GM21390 (cell line): ENCODE results near the gene RASA1.
"Not testable (repeated sequence)": the region's sequence is repeated elsewhere in the genome, so short reads cannot be mapped to it uniquely, and the experiment has no call there.

Source experiments
- ATAC-seq: cut with Tn5 transposase; IDR thresholded peaks from one replicate; pipeline ENCODE4 v1.9.1; 2021; ENCODE audit not compliant: unreplicated experiment

RASA1 gene

DNA sequence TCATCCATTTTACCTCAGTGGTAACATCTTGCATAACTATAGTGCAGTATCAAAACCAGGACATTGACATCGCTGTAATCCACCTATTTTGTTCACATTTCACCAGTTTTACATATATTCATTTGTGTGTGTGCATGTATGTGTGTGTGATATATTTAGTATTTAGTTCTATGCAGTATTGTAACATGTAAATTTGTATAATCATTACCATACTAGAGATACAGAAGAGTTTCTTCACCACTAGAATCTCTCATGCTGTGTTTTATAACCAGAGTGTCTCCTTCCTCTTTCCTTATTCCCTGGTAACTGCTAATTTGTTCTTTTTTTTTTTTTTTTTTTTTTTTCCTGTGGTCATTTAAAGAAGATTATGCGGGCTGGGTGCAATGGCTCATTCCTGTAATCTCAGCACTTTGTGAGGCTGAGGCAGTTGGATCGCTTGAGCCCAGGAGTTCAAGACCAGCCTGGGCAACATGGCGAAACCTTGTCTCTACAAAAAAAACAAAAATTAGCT, 11.0 kb downstream of the RASA1 start:
- no peak for ATAC-seq

DNA sequence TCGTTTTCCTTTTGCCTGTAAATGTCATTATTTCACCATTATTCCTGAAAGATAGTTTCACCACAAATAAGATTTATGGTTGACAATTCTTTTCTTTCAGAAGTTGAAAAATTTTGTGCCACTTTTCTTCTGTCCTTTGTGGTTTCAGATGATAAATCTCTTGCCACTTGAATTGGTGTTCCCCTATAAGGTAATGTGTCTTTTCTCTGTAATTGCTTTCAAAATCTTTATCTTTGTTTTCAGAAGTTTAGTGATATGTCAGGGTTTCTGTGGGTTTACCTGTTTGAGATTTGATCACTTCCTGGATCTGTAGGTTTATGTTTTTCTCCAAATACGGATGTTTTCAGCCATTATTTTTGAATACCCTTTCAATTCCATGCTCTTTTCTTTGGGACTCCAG, 14.6 kb downstream of the RASA1 start:
- ATAC-seq: no peak

DNA sequence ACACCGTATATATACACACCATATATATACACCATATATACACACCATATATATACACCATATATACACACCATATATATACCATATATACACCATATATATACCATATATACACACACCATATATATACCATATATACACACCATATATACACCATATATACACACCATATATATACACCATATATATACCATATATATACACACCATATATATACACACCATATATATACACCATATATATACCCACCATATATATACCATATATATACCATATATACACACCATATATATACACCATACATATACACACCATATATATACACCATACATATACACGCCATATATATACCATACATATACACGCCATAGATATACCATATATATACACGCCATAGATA, 19.6 kb downstream of the RASA1 start:
- not testable (repeated sequence) for ATAC-seq

DNA sequence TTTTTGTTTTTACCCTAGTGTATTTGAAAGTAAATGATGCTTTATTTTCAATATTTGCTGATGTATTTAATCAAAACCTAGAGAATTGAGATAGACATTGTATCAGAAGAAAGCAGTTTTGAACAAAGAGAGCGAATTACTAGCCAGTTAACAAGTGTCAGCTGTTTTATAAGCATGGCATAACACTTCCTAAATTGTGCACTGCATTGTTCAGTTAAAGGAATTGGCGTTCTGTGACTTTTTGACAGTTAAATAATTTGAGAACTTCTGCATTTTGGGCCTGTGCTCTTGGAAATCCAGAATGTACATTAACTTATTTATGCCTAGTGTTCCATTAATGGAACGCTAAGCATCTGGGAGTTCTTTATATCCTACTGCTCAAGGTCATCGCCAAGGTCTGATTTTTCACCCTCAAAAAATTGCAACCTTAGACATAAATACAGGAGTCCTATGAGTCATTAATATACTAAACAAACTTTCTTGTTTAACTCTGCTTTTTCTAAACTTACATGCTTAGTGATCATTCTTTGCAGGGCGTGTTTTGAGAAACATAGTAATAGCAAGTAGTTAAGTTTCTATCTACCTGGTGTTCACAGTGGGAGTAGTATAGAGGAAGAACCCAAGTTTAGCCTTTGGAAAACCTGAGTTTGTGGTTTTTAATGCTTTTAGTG, 31.1 kb downstream of the RASA1 start:
- no peak for ATAC-seq

DNA sequence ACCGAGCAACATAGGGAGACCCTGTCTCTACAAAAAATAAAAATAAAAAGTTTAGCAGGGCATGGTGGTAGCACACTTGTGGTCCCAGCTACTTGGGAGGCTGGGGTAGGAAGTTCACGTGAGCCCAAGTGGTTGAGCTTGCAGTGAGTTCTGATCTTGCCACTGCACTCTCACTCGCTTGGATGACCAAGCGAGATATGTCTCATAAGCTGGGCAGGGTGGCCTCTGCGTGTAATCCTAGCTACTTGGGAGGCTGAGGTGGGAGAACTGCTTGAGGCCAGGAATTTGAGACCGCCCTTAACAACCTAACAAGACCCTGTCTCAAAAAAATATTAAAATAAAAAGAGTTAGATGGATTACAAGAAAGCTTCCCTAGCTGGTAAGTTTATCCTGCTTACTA, 32.5 kb downstream of the RASA1 start:
- ATAC-seq: no peak

DNA sequence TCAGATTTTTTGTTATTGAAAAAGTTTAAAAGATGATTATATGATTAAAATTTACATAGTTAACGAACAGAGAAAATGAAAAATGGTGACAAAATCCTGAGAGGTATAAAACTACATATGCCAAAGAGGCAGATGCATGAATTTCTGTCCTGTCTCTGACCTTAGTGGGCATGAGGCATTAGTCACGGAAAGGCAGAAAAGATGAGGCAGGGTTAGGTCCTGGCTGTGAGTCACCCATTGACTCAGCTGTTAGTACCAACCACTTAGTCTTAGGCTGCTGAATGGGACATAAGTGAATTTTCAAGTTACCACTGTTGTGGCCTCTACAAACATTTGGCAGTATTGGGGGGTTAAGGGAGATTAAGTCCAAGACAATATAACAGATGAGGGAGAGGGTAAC, 33.1 kb downstream of the RASA1 start:
- ATAC-seq: no peak

DNA sequence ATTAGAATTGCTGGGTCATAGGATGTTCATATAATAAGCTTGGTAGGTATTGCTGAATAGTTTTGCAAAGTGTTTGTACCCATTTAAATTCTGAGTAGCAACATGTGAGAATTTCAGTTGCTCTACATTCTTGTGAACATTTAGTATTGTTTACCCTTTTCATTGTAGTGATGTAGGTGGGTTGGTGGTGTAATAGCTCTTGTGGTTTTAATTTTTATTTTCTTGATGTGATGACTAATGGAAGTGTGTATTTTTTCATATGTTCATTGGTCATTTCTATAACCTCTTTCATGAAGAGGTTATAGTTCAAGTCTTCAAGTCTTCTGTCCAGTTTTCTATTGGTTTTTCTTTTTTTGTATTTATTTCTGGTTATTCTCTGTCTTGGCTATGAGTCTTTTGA, 34.4 kb downstream of the RASA1 start:
- ATAC-seq: no peak

DNA sequence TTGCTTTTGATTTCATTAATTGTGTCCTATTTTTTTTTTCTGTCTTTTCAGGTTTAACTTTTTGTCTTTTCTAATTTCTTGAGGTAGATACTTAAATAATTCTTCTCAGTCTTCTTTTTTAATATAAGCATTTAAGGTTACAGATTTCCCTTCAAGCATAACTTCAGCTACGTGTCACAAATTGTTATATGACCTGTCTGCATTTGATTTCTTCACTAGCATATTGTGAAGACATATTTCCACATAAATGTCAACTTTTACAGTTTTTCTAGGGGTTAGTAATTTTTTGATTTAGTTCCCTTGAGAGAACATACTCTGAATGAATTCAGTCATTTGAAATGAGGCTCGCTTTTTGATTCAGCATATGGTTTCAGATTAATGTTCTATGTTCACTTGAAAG, 35.6 kb downstream of the RASA1 start:
- ATAC-seq: no peak

DNA sequence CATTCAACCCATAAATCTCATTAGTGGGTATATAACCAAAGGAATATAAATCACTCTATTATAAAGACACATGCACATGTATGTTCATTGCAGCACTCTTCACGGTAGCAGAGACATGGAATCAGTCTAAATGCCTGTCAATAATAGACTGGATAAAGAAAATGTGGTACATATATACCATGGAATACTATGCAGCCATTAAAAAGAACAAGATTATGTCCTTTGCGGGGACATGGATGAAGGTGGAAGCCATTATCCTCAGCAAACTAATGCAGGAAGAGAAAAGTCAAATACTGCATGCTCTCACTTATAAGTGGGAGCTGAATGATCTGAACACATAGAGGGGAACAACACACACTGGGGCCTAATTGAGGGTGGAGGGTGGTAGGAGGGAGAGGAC, 38.4 kb downstream of the RASA1 start:
- not testable (repeated sequence) for ATAC-seq

DNA sequence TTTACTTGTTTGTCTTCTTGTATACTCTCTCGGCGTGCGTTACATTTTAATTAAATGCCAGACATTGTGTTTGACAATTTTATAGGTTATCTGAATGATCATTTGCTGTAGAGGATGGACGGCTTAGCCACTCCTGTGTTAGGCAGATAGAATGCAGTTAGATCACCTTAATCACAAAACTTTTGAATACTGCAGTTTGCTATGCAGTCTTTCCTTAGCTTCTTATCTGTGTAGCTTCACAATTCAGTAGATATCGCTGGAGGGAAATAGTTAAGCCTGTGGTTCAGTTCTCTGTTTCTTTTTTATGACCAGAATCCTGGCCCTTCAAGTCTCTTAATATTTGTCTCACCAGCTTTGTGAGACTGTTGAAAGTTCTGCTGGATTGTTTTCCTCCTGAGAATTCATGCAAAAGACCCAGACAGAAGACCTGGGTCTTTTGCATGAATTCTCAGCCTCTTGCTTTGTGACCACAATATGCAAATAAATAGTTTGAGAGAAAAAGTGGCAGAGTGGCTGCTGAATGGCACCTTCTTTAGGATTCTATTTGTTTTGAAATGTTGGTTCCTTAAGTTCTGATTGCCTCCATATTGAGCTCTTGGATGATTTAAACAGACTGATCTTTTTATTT, 40.2 kb downstream of the RASA1 start:
- ATAC-seq: peak; percentile 93

DNA sequence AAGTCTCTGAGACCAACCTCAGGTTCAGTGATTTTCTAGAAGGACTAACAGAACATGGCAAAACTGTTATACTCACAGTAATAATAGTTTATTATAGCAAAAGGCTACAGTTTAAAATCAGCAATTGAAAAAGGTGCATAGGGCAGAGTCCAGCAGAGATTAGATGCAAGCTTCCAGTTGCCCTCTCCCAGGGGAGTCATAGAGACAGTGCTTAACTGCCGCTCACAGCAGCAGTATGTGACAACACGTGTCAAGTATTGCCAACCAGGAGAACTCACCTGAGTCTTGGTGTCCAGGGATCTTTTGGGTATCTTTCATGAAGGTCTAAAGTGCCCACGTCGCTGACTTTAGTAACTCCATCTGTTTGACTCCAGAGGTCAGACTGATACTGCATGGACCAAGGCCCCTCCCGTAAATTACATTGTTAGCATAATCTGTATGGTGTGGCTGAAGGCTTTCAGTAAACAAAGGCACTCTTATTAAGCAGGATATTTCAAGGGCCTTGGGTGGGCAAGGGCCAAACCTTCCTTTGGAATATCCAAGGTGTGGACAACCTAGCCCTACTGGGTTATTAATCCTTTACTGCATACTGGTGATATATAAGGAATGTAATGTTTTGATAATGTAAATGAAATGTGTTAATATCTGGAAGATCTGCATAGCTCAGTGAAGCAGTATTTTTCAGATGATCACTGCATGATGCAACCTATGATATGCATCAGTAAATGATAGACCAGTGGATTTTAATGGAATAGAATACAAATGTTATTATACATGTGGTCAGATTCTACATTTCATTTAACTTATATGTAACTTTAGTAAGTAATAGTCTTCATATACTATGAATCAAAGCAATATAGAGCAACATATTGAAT, 44.0 kb downstream of the RASA1 start:
- ATAC-seq: no peak

DNA sequence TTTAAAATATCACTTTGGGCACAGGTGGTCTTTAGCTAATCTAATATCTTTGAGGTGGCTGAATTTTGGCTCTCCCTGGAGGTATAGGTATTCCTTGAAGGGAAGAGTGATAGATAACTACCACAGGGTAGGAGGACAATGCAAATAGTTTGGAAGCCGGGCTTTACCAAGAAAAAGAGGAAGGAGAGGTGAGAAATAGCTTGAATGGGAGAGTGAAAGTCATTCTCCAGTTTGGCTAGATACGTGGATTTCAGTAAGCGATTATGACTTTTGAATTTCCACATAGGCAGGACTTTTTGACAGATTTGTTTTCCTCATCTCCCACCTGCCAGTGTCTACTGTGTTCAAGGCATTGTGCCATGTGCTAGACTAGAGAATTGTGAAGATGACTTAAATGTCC, 45.5 kb downstream of the RASA1 start:
- no peak for ATAC-seq

DNA sequence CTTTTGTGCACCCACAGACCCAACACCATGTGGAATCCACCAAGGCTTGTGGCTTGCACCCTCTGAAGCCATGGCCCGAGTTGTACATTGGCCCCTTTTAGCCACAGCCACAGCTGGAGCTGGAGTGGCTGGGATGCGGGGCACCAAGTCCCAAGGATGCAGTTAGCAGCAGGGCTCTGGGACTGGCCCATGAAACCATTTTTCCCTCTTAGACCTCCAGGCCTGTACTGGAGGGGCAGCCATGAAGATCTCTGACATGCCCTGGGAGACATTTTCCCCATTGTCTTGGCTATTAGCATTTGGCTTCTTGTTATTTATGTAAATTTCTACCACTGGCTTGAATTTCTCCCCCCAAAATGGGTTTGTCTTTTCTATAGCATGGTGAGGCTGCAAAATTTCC, 51.8 kb downstream of the RASA1 start:
- ATAC-seq: no peak

DNA sequence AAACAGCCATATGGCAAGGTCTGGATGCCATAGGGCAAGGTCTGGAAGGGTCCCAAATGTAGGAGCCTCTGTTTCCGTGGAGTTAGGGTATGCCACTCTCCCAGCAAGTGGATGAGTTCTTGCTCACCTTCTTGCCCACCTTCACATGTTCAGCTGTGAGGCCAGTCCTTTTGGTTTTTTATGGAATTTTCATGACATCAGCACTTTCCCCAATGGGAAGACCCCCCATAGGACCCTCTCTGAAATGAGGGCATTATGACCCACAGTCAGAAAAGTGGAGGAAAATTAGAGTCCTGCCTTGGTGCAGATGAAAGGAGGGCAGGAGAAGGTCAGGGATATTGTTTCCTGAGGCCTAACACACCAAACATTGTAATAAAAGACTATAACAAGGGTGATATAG, 53.9 kb downstream of the RASA1 start:
- ATAC-seq: no peak

DNA sequence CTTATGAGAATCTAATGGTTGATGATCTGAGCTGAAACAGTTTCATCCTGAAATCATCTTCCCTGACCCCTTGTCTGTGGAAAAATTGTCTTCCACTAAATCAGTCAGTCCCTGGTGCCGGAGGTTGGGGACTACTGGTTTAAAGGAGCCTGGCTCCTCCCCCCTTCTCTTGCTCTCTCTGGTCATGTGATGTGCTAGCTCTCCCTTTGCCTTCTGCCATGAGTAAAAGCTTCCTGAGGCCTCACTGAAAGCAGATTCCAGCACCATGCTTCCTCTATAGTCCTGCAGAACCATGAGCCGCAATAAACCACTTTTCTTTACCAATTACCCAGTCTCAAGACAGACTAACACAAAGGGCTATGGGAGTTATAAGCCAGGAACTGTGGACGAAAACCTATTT, 54.7 kb downstream of the RASA1 start:
- ATAC-seq: no peak

DNA sequence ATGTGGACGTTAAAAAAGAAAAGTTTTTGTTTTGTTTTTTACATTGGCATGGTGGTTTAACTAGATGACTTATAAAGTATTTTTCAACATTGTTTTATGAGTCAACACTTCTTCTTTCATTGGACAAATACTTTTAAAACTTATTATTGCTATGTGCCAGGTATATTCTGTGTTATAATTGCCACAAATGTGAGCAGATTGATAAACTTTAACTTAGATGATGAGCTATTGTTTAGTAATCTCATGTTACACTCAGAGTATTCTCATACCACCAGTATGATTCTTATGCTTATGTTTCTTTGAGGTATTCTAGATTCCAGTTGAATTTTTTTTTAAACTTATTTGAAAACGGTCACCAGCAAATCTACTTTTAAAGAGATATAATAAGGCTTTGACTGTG, 60.3 kb downstream of the RASA1 start:
- no peak for ATAC-seq

DNA sequence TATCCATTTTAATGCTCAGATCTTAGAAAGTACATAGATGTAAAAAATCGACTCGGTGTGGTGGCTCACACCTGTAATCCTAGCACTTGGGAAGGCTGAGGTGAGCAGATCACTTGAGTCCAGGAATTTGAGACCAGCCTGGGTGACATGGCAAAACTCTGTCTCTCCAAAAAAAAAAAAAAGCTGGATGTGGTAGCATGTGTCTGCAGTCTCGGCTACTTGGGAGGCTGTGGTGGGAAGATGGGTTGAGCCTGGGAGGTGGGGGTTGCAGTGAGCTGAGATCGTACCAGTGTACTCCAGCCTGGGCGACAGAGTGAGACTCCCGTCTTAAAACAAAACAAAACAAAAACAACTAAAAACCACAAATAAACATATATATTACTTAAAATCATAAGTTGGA, 61.4 kb downstream of the RASA1 start:
- ATAC-seq: no peak

DNA sequence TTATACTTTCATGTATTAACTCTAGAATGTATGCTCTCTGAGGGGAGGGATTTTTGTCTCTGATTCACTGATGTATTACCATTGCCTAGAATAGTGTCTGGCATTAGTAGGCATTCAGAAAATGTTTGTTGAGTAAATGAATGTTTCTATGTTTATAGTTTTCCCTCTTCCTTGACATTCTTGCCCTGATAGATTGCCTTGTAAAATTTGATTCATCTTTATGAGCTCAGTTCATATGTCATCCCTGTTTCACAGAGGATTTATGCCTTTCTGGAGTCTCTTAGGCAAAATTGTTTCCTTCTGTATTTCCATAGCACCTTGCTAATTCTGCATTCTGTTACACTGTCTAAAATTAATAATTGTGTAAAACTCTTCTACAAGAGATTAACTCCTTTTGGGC, 72.3 kb downstream of the RASA1 start:
- no peak for ATAC-seq

DNA sequence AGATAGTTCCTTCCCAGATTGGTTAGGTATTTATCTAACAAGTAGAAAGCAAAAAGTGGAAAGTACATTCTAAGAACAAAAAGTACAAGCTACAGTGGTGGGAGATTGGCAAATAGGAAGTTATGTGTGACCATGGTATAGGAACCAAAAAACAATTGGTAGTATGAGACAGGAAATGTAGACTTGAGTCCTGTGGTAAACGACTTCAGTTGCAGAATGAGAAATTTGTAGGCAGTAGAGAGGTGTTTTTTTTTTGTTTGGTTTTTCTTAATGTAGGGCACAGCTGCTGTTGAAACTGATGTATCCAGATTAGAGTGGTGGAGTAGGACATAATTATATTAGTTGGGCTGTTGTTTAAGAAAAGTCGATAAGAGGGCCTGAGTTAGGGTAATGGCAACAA, 73.0 kb downstream of the RASA1 start:
- ATAC-seq: peak; percentile 100

DNA sequence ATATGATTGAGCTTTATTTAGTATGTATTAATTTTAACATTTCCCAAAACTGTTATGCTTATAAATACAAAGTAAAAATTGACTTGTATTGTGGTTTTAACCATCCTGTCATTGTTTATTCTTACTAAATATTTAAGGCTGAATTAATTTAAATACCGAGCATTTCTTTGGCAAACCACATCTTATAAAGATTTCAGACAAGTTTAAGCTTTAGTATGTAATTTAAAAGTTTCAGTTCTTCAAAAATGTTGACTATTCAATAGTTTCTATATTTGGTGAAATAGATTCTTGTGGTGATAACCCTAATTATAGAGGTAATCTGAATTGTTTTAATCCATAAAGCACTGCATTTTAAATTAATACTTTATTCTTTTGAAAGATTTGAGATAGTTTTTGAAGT, 79.6 kb downstream of the RASA1 start:
- ATAC-seq: no peak

DNA sequence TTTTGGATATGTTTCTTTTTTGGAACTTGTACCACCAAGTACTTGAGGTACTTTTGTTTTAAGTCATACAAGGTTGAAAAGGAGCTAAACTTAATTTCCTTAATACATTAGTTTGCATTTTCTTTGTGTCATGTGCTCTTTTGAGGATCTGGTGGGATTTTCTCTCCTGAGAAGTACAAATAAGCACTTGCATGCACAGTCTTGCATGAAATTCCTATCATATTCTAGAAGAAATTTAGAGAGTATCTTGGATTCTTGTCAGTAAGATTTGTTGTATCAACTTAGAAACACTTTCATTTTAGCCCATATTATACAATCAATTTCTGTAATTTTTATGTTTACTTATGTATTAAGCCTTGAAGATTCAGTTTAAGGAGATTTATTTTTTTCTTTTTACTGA, 80.2 kb downstream of the RASA1 start:
- ATAC-seq: no peak

DNA sequence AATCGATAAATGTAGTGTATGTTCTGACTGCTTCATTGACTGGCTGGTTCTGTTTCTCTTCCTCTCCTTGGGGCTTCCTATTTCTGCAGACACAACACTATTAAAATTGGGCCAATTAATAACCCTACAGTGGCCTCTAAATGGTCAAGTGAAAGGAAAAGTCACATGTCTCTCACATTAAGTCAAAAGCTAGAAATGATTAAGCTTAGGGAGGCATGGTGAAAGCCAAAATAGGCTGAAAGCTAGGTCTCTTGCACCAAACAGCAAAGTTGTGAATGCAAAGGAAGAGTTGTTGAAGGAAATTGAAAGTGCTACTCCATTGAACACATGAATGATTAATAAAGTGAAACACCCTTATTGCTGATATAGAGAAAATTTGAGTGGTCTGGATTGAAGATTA, 86.8 kb downstream of the RASA1 start:
- peak; percentile 80 for ATAC-seq
